GM12892 (cell line): ENCODE data around the gene THSD7B.

Source experiments
- DNase-seq: peaks from one replicate; pipeline ENCODE4 v3.0.0; 2011; ENCODE audit not compliant: insufficient read length
- FAIRE-seq: peaks from 2 replicates; lab custom pipeline; 2011; peaks lifted over from hg19 to GRCh38; lab: Jason Lieb, UNC
- POLR2A ChIP-seq: IDR thresholded peaks from 2 replicates; pipeline ENCODE4 v1.6.1; 2011; ENCODE audit warnings: low read depth, low read length, control low read depth
- POLR2AphosphoS5 ChIP-seq: IDR thresholded peaks from 2 replicates; pipeline ENCODE4 v1.6.1; 2011; ENCODE audit warnings: low read depth, low read length, control low read depth
- TAF1 ChIP-seq: IDR thresholded peaks from 2 replicates; pipeline ENCODE4 v1.6.1; 2011; ENCODE audit warnings: low read depth, mild to moderate bottlenecking, control low read depth, low read length, borderline replicate concordance

Gene THSD7B

DNA sequence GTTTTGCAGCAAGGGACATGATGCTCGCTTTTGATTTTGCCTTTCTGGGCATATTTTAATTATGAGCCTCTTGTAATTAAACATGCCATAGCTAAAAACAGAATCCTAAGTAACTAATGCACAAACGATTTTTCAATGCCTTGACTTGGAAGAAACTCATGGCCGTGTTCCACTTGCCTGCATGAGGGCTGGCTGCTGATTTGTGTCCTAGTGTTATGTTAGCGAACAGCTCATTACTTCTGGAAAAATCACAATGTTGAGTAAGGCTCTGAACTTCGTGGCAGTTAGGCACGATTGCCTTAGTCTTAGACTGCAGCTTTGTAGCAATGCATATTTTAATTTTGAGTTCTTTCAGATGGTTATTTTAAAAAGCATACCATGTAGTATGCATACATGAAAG, 4.5 kb downstream of the THSD7B start:
- no peak for FAIRE-seq
- TF ChIP-seq TAF1 = no peak
- no peak for TF ChIP-seq POLR2AphosphoS5
- TF ChIP-seq POLR2A = no peak

GRCh38 chr2:136770384-136770783, 5.0 kb downstream of the THSD7B start:
- FAIRE-seq (no peak), DNase-seq (no peak)
- TF ChIP-seq POLR2AphosphoS5 (no peak), POLR2A (no peak), TAF1 (no peak)

More for the DNA sequence above, 4.5 kb downstream of the THSD7B start:
- no peak for DNase-seq

DNA sequence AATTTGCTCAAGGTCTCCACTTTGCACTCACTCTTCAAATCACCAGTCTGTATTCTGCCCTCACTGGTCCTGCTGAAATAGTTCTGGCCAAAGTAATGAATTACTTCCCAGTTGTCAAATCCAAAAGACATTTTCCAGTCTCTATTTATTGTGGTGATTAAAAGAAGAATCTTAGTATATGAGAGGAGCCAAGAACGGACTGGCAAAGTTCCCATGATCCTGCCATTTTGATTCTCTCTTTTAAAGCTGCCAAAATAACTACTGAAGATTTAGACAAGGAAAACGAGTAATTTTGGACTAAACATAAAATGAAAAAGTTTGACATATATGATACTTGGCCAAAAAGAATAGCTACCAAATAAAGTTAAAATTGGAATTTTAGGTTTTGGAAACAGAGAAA, 12.0 kb downstream of the THSD7B start:
- no peak for DNase-seq
- FAIRE-seq = no peak
- TF ChIP-seq TAF1 (no peak), POLR2A (no peak), POLR2AphosphoS5 (no peak)

GRCh38 chr2:136783856-136784255, 18.5 kb downstream of the THSD7B start:
- FAIRE-seq (no peak), DNase-seq (no peak)
- TF ChIP-seq TAF1 (no peak), POLR2AphosphoS5 (no peak), POLR2A (no peak)

- no peak for FAIRE-seq
- no peak for TF ChIP-seq POLR2AphosphoS5
- no peak for DNase-seq
These were observed 19.9 kb downstream of the THSD7B start for GRCh38 chr2:136785215-136785614.

DNA sequence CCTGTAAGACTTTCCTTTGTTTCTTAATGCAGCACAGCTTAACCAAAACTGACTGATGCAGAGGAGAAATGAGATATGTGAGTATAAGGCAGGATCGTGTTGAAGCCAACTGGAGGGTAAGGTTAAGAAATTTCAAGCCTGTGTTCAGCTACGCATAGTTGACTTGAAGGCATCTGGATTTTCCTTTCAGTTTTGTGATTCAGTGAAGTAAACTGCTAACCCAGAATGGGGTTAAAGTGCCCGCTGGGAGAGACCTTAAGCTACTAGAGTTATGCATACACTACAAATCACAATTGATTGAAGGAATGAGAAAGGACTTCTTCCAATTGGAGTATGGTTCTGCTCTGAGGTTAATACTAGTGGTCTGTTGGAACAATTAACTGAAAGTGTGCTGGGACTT, 22.6 kb downstream of the THSD7B start:
- DNase-seq = no peak
- FAIRE-seq = no peak
- TF ChIP-seq POLR2A = no peak
- no peak for TF ChIP-seq POLR2AphosphoS5
- TF ChIP-seq TAF1 = no peak

DNA sequence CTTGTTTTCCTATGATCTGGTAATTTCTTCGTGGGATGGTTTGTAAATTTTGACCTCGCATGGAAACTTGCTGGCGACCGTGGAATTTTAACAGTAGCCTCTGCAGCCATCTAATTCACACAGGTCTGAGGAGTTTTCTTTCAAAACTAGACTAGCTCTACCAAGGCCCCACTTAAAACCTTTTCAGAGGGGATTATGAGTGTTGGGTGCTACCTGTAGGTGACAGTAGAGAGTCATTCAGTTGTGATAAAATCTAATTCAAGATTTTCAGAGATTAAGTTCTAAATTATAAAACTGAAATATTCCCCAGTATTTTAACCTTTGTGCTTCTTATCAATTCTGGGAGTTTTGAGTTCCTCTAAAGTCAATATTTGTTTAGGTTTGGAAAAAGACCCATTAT, 31.0 kb downstream of the THSD7B start:
- FAIRE-seq (no peak), DNase-seq (no peak)
- TF ChIP-seq POLR2AphosphoS5 = no peak
- no peak for TF ChIP-seq POLR2A
- TF ChIP-seq TAF1 = no peak

DNA sequence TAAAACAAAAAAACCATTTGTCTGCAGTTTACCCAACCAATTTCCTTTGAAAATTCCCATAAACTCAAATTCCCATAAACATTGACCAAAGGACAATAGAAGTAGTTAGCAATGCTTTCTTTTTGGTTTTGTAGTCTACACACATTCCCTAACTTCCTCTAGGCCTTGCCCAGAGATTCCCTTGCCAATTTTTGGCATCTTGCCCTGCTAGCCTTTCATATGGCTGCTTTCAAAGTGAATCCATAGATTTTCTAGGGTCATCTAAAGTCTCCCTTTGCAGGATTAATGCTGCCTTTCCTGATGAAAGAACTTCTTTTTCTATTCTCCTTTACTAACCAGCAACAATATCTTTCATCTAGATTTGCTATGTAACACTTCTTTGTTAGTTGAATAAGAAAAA, 33.4 kb downstream of the THSD7B start:
- no peak for DNase-seq

DNA sequence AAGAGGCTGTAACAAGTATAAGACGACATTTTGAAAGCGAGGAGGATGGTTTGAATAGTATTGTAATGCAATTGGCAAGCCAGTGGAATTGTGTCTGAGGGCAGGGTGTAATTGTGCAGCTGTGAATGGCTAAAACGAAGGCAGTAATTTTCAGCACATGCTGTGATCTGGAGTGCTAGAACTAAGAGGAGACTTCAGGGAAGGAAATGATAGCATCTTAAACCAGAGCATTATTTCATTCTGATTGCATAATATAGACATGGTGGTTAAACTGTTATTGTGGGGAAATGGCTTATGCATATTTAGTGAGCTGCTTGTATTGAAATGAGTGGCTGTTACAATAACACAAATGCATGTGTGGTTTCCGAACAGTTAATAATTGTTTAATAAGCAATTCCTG, 36.3 kb downstream of the THSD7B start:
- FAIRE-seq (no peak), DNase-seq (no peak)

More for the DNA sequence above, 33.4 kb downstream of the THSD7B start:
- no peak for FAIRE-seq
- TF ChIP-seq TAF1 = no peak
- no peak for TF ChIP-seq POLR2AphosphoS5
- no peak for TF ChIP-seq POLR2A

GRCh38 chr2:136809998-136810397, 44.7 kb downstream of the THSD7B start:
- FAIRE-seq (no peak), DNase-seq (no peak)
- TF ChIP-seq POLR2A (no peak), TAF1 (no peak), POLR2AphosphoS5 (no peak)

More for the DNA sequence above, 36.3 kb downstream of the THSD7B start:
- TF ChIP-seq TAF1 = no peak
- no peak for TF ChIP-seq POLR2AphosphoS5
- no peak for TF ChIP-seq POLR2A

- no peak for DNase-seq
- TF ChIP-seq TAF1 (no peak), POLR2AphosphoS5 (no peak), POLR2A (no peak)
- FAIRE-seq = no peak
These were observed 53.5 kb downstream of the THSD7B start for GRCh38 chr2:136818839-136819238.

GRCh38 chr2:136823291-136823690, 57.9 kb downstream of the THSD7B start:
- TF ChIP-seq POLR2A = no peak
- TF ChIP-seq POLR2AphosphoS5 = no peak
- TF ChIP-seq TAF1 = no peak
- DNase-seq (no peak), FAIRE-seq (no peak)

- no peak for DNase-seq
- FAIRE-seq = no peak
- TF ChIP-seq POLR2AphosphoS5 (no peak), TAF1 (no peak)
These were observed 62.8 kb downstream of the THSD7B start for GRCh38 chr2:136828162-136828561.

DNA sequence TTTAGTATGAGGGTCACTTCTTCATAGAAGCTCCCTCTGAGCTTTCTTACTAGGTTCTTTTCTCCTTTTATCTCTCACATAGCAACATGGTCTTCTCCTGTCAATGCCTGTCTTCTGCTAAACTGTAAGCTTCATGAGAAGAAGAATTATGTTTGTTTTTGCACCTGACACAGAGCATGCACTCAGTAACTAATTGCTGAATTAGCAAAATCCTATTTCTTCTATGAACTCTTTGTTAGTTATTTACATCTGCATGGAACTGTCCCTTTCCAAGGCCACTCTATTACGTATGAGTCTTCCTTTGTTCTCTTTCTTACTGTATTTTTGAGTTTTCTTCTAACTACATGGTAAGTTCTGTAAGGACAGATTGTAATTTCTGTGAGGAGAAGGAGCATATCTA, 63.4 kb downstream of the THSD7B start:
- FAIRE-seq (no peak), DNase-seq (no peak)
- no peak for TF ChIP-seq POLR2A
- no peak for TF ChIP-seq POLR2AphosphoS5
- no peak for TF ChIP-seq TAF1
